Trophoblast cell (in vitro differentiated cells and primary cell): ENCODE data around the gene BAHD1.

Experiments
- DNase-seq, 2 donors: peaks; one replicate each; pipeline ENCODE4 v3.0.0-alpha.2; 2016
- H2AFZ ChIP-seq: 2 replicates; pipeline ENCODE4 v1.6.1; 2013; ENCODE audit warnings: low read length, moderate library complexity, mild to moderate bottlenecking; ENCODE audit not compliant: insufficient read depth, poor library complexity
- H2AK5ac ChIP-seq: 2 replicates; pipeline ENCODE4 v1.6.1; 2013; ENCODE audit warnings: mild to moderate bottlenecking, low read length
- H2BK120ac ChIP-seq: 2 replicates; pipeline ENCODE4 v1.6.1; 2013; ENCODE audit warnings: low read length, mild to moderate bottlenecking, moderate library complexity; ENCODE audit not compliant: insufficient read depth, poor library complexity
- H2BK12ac ChIP-seq: 2 replicates; pipeline ENCODE4 v1.6.1; 2013; ENCODE audit warnings: mild to moderate bottlenecking, low read length, moderate library complexity
- H2BK5ac ChIP-seq: 2 replicates; pipeline ENCODE4 v1.6.1; 2013; ENCODE audit warnings: low read length, low read depth, moderate library complexity, mild to moderate bottlenecking; ENCODE audit not compliant: poor library complexity
- H3K14ac ChIP-seq: 2 replicates; pipeline ENCODE4 v1.6.1; 2013; ENCODE audit warnings: mild to moderate bottlenecking, low read length
- H3K18ac ChIP-seq: 2 replicates; pipeline ENCODE4 v1.6.1; 2013; ENCODE audit warnings: mild to moderate bottlenecking, low read length
- H3K23ac ChIP-seq: 2 replicates; pipeline ENCODE4 v1.6.1; 2013; ENCODE audit warnings: low read length
- H3K27ac ChIP-seq: 2 replicates; pipeline ENCODE4 v1.5.1; 2013; ENCODE audit warnings: low read depth, mild to moderate bottlenecking, inconsistent platforms, low read length, moderate library complexity
- H3K27me3 ChIP-seq: 2 replicates; pipeline ENCODE4 v1.6.1; 2013; ENCODE audit warnings: inconsistent platforms, mild to moderate bottlenecking, low read length, moderate library complexity; ENCODE audit not compliant: insufficient read depth
- H3K36me3 ChIP-seq, 2 experiments: 1 replicate in 1 of 2; 2 replicates in 1 of 2; pipeline ENCODE4 v1.6.1; 2013; ENCODE audit warnings: low read length in 2 of 2, mild to moderate bottlenecking in 2 of 2, moderate library complexity in 1 of 2; ENCODE audit not compliant: insufficient read depth in 2 of 2, control insufficient read depth in 1 of 2
- H3K4ac ChIP-seq: 2 replicates; pipeline ENCODE4 v1.6.1; 2013; ENCODE audit warnings: low read depth, mild to moderate bottlenecking, low read length, moderate library complexity
- H3K4me1 ChIP-seq, 2 experiments: 1 replicate in 1 of 2; 2 replicates in 1 of 2; pipeline ENCODE4 v1.6.1; 2013; ENCODE audit warnings: low read length in 2 of 2, mild to moderate bottlenecking in 2 of 2, moderate library complexity in 1 of 2; ENCODE audit not compliant: insufficient read depth in 2 of 2, control insufficient read depth in 1 of 2
- H3K4me2 ChIP-seq: 2 replicates; pipeline ENCODE4 v1.6.1; 2013; ENCODE audit warnings: inconsistent platforms, mild to moderate bottlenecking, low read length, moderate library complexity
- H3K4me3 ChIP-seq: 2 replicates; pipeline ENCODE4 v1.5.1; 2013; ENCODE audit warnings: mild to moderate bottlenecking, low read depth, low read length, inconsistent platforms
- H3K79me1 ChIP-seq: one replicate; pipeline ENCODE4 v1.6.1; 2013; ENCODE audit warnings: low read length
- H3K79me2 ChIP-seq: 2 replicates; pipeline ENCODE4 v1.6.1; 2013; ENCODE audit warnings: low read length, mild to moderate bottlenecking; ENCODE audit not compliant: control insufficient read depth, insufficient read depth, poor library complexity
- H3K9ac ChIP-seq: 2 replicates; pipeline ENCODE4 v1.6.1; 2013; ENCODE audit warnings: mild to moderate bottlenecking, low read length
- H3K9me3 ChIP-seq: 2 replicates; pipeline ENCODE4 v1.6.1; 2013; ENCODE audit warnings: low read depth, mild to moderate bottlenecking, control low read depth, inconsistent platforms, low read length; ENCODE audit not compliant: insufficient read depth
- H4K12ac ChIP-seq: 2 replicates; pipeline ENCODE4 v1.6.1; 2013; ENCODE audit warnings: low read depth, mild to moderate bottlenecking, low read length, moderate library complexity
- H4K8ac ChIP-seq: 2 replicates; pipeline ENCODE4 v1.6.1; 2013; ENCODE audit warnings: low read depth, mild to moderate bottlenecking, low read length, moderate library complexity
- H4K91ac ChIP-seq: one replicate; pipeline ENCODE4 v1.6.1; 2013; ENCODE audit warnings: low read depth, mild to moderate bottlenecking, low read length, moderate library complexity
- WGBS: extraction: QIAGEN DNeasy Blood & Tissue Kit; methylation state at CpG from one replicate; pipeline ENCODE4 v1.1.7; 2013; ENCODE audit warnings: missing lambda C conversion rate; ENCODE audit not compliant: insufficient read length, insufficient coverage; ENCODE audit errors: extremely low coverage; 5-methylcytosine and 5-hydroxymethylcytosine counted together

The BAHD1 gene

GRCh38 chr15:40510201-40510600 is 69.4 kb downstream of the BAHD1 start:
- peaks cover 6 to 11% of the 10 kb centered on the region in 2 experiments for H3K4me1 ChIP-seq
- no peaks in the 10 kb centered on the region for H3K36me3 ChIP-seq
- no peak overlapping the region for H4K12ac ChIP-seq
- no peak overlapping the region for H3K14ac ChIP-seq
- H2AFZ ChIP-seq: no peak overlapping the region
- H3K9me3 ChIP-seq: no peaks in the 10 kb centered on the region
- H3K4me3 ChIP-seq: no peak overlapping the region
- no peaks in the 10 kb centered on the region for H3K79me2 ChIP-seq
- no peak overlapping the region for H2BK12ac ChIP-seq
- no peak overlapping the region for H3K18ac ChIP-seq
- H2BK5ac ChIP-seq: no peak overlapping the region
- no peak overlapping the region for H4K8ac ChIP-seq
- no peak overlapping the region for H2BK120ac ChIP-seq
- H4K91ac ChIP-seq: no peak overlapping the region
- H2AK5ac ChIP-seq: no peak overlapping the region
- peaks cover 12% of the 10 kb centered on the region for H3K27me3 ChIP-seq
- WGBS: no CpG with 5 or more reads among the region's 2 CpGs
- no peak overlapping the region for H3K9ac ChIP-seq
- no peak overlapping the region for H3K4ac ChIP-seq
- DNase-seq: peak; percentile 52 to 83
- no peak overlapping the region for H3K23ac ChIP-seq
- H3K4me2 ChIP-seq: no peak overlapping the region
- no peak overlapping the region for H3K27ac ChIP-seq
- peaks cover 1% of the 10 kb centered on the region for H3K79me1 ChIP-seq

GRCh38 chr15:40511093-40511471 is 70.3 kb downstream of the BAHD1 start:
- Histone ChIP-seq H3K27me3 (peaks cover 12% of the 10 kb centered on the region), H3K4me3 (peak overlapping the region; percentile 55), H3K36me3 (no peaks in the 10 kb centered on the region), H3K79me2 (no peaks in the 10 kb centered on the region), H3K18ac (no peak overlapping the region), H3K27ac (no peak overlapping the region), H4K91ac (no peak overlapping the region), H3K4ac (no peak overlapping the region), H4K8ac (no peak overlapping the region), H3K9ac (no peak overlapping the region), H2BK120ac (no peak overlapping the region), H3K4me1 (peaks cover 6 to 11% of the 10 kb centered on the region in 2 experiments), H2BK5ac (no peak overlapping the region), H3K23ac (peak overlapping the region; percentile 14), H3K79me1 (peaks cover 1% of the 10 kb centered on the region), H3K9me3 (no peaks in the 10 kb centered on the region), H2BK12ac (no peak overlapping the region), H4K12ac (no peak overlapping the region), H3K14ac (no peak overlapping the region), H2AK5ac (no peak overlapping the region), H3K4me2 (peak overlapping the region; percentile 80), H2AFZ (no peak overlapping the region)
- WGBS: no CpG with 5 or more reads among the region's 22 CpGs
- DNase-seq: peak; percentile 89 to 98

- Histone ChIP-seq H3K79me1 (peaks cover 1% of the 10 kb centered on the region), H2BK12ac (no peak overlapping the region), H3K4ac (no peak overlapping the region), H3K23ac (no peak overlapping the region), H3K27ac (no peak overlapping the region), H3K4me1 (peaks cover 6 to 11% of the 10 kb centered on the region in 2 experiments), H4K12ac (no peak overlapping the region), H3K9me3 (no peaks in the 10 kb centered on the region), H2BK5ac (no peak overlapping the region), H3K27me3 (peaks cover 12% of the 10 kb centered on the region), H3K36me3 (no peaks in the 10 kb centered on the region), H3K14ac (no peak overlapping the region), H3K18ac (no peak overlapping the region), H3K9ac (no peak overlapping the region), H2BK120ac (no peak overlapping the region), H2AFZ (peak overlapping the region; percentile 9), H4K91ac (no peak overlapping the region), H4K8ac (peak overlapping the region; percentile 8), H2AK5ac (no peak overlapping the region), H3K4me3 (peak overlapping the region; percentile 55), H3K4me2 (peak overlapping the region; percentile 80), H3K79me2 (no peaks in the 10 kb centered on the region)
- DNase-seq: peak; percentile 96 to 98
- WGBS: no CpG with 5 or more reads among the region's 61 CpGs
Measured at GRCh38 chr15:40511472-40512133, 70.8 kb downstream of the BAHD1 start.

GRCh38 chr15:40512440-40512839 is 71.7 kb downstream of the BAHD1 start:
- no peak overlapping the region for H4K12ac ChIP-seq
- H4K91ac ChIP-seq: no peak overlapping the region
- H3K79me1 ChIP-seq: no peaks in the 10 kb centered on the region
- peaks cover 12% of the 10 kb centered on the region for H3K27me3 ChIP-seq
- DNase-seq: no peak
- H3K18ac ChIP-seq: no peak overlapping the region
- no peak overlapping the region for H3K4me2 ChIP-seq
- no peak overlapping the region for H2AFZ ChIP-seq
- H2BK5ac ChIP-seq: no peak overlapping the region
- H4K8ac ChIP-seq: no peak overlapping the region
- no peaks in the 10 kb centered on the region for H3K79me2 ChIP-seq
- no peak overlapping the region for H2BK12ac ChIP-seq
- no CpG with 5 or more reads among the region's 2 CpGs for WGBS
- H3K4me3 ChIP-seq: no peak overlapping the region
- no peak overlapping the region for H3K23ac ChIP-seq
- peaks cover 6 to 11% of the 10 kb centered on the region in 2 experiments for H3K4me1 ChIP-seq
- no peak overlapping the region for H2BK120ac ChIP-seq
- H3K9ac ChIP-seq: no peak overlapping the region
- no peak overlapping the region for H2AK5ac ChIP-seq
- H3K4ac ChIP-seq: no peak overlapping the region
- H3K27ac ChIP-seq: no peak overlapping the region
- no peaks in the 10 kb centered on the region for H3K36me3 ChIP-seq
- H3K9me3 ChIP-seq: no peaks in the 10 kb centered on the region
- H3K14ac ChIP-seq: no peak overlapping the region
